ENCODE data around the gene DAG1.

The DAG1 gene

DNA sequence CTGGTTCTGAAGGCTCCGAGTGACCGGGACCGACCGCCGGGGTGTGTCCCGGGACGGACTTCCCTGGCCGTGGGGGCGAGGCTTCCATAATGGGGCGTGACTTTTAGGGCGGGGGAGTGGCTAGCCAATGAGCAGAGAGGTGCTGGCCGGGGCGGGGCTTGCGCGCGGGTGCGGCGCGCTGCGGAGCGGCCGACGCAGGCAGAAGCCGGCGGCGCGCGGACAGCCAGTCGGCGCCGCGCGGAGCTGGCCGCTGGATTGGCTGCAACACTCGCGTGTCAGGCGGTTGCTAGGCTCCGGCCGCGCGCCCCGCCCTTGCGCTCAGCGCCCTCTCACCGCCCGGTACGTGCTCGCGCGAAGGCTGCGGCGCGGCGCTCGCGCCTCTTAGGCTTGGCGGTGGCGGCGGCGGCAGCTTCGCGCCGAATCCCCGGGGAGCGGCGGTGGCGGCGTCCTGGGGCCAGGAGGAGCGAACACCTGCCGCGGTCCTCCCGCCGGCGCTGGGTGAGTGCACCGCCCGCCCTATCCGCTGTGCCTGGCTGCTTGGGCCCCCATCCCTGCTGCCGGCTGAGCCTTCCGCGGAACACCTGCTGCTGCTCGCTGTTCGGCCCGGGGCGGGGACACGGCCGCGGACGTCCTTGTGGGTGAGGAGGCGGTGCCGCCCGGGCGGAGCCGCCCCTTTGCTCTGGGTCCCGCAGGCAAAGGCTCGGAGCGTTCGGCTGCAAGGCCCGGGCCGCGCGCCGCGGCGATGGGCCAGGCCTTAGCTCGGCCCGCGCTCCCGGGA, at the start of gene DAG1:
Gene DAG1, plus strand, starts transcription at position 332 of the 778 bp plus-strand sequence. CDS start 40,268 bp downstream, outside the sequence.
- H3K27ac ChIP-seq = peak within 1 kb of the TSS; percentile 97
- no peak for TF ChIP-seq CTCF (conservative IDR thresholded peaks at IDR 0.05)

GRCh38 chr3:49421890-49422378, 48.1 kb upstream of the DAG1 start:
- TF ChIP-seq CTCF (conservative IDR thresholded peaks at IDR 0.05) = no peak
- no peak overlapping the region for H3K27ac ChIP-seq

DNA sequence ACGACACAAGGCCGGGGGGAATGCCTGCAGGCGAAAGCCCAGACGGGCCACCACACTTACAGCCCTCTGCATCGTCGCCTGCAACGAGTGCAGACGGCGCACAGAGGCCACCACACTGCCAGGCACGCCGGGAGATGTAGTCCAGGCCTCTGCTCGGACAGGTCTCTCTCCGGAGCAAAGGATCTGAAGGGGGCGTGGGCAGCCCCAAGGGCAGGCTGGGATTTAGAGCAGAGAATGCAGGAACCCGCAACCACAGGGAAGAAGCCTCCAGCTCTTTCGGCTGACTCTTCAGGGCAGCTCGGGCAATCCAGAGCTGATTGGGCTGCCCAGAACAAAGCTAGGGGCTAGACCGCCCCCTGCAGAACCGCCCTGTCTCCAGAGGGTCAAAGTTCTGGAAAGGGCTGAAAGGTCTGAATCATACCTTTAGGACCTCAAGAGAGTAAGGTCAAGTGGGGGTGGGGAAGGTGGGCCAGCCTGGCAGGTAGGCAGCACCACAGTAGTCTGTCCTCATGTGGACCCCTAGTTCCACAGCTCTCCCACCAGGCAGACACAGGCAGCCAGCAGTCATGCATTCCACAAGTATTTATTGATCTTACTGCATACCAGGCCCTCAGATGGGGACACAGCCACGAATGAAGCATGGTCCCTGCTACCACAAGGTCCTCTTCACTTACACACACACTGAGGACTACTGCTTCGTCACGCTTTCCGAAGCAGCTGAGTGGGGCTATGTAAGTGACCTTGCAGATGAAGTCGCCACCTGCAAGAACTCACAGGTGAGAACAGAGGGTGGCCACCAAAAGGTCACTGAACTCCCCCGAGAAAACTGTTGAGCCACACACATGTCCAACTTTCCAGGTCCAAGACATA, 47.5 kb upstream of the DAG1 start, which contains the start of gene AMT:
Gene AMT, minus strand, starts transcription at position 95 of the 870 bp plus-strand sequence. Its CDS starts 23 bp downstream, at position 72.
- TF ChIP-seq CTCF (conservative IDR thresholded peaks at IDR 0.05) = no peak
- no peak within 1 kb of the TSS for H3K27ac ChIP-seq

GRCh38 chr3:49424816-49425215, 45.3 kb upstream of the DAG1 start:
- no peak overlapping the region for H3K27ac ChIP-seq
- no peak for TF ChIP-seq CTCF (conservative IDR thresholded peaks at IDR 0.05)

- H3K27ac ChIP-seq = no peak overlapping the region
- TF ChIP-seq CTCF (conservative IDR thresholded peaks at IDR 0.05) = no peak
Measured at GRCh38 chr3:49427586-49427985, 42.5 kb upstream of the DAG1 start.

GRCh38 chr3:49428752-49429080, 41.4 kb upstream of the DAG1 start:
- TF ChIP-seq CTCF (conservative IDR thresholded peaks at IDR 0.05) = peak; percentile 19; the same call in 1 of the 2 replicates
- peak overlapping the region; percentile 94 for H3K27ac ChIP-seq

DNA sequence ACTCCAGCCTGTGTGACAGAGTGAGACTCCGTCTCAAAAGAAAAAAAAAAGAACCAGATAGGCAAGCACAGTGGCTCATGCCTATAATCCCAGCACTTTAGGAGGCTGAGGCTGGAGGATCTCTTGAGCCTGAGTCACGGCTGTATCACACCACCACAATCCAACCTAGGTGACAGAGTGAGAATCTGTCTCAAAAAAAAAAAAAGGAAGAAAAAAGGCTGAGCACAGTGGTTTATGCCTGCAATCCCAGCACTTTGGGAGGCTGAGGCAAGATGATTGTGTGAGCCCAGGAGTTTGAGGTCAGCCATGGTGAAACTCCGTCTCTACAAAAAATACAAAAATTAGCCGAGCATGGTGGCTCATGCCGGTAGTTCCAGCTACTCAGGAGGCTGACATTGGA, 35.3 kb upstream of the DAG1 start:
- TF ChIP-seq CTCF (conservative IDR thresholded peaks at IDR 0.05) = no peak
- H3K27ac ChIP-seq = no peak overlapping the region

Data from VCaP (cell line).